HepG2 (cell line): ENCODE results near the gene KCNJ6.

Source experiments
- CENPT ChIP-seq: sonication (generic); formaldehyde crosslinking; IDR thresholded peaks from 2 replicates; pipeline ENCODE4 v1.8.0; 2022; ENCODE audit warnings: low read depth, mild to moderate bottlenecking, moderate library complexity, missing genetic modification reagents
- FOXJ3 ChIP-seq: sonication (generic); formaldehyde crosslinking; IDR thresholded peaks from 2 replicates; pipeline ENCODE4 v1.4.0; 2020; ENCODE audit warnings: missing genetic modification reagents, mild to moderate bottlenecking, borderline replicate concordance
- MAFG ChIP-seq: sonication (generic); formaldehyde crosslinking; IDR thresholded peaks from 2 replicates; pipeline ENCODE4 v1.5.1; 2020; ENCODE audit warnings: mild to moderate bottlenecking, missing genetic modification reagents
- NR2C2 ChIP-seq: sonication (generic); formaldehyde crosslinking; IDR thresholded peaks from 2 replicates; pipeline ENCODE4 v1.4.0; 2020; ENCODE audit warnings: missing genetic modification reagents, mild to moderate bottlenecking, moderate library complexity, borderline replicate concordance
- TAF1 ChIP-seq: sonication (generic); formaldehyde crosslinking; IDR thresholded peaks from 2 replicates; pipeline ENCODE4 v1.4.0; 2020; ENCODE audit warnings: missing genetic modification reagents
- ZNF660 ChIP-seq: sonication (generic); formaldehyde crosslinking; IDR thresholded peaks from 2 replicates; pipeline ENCODE4 v1.5.1; 2020; ENCODE audit warnings: mild to moderate bottlenecking, low read depth, missing genetic modification reagents, borderline replicate concordance
- ZNF678 ChIP-seq: sonication (generic); formaldehyde crosslinking; IDR thresholded peaks from 2 replicates; pipeline ENCODE4 v1.4.0; 2020; ENCODE audit warnings: mild to moderate bottlenecking, missing genetic modification reagents
- TF ChIP-seq, protein P1 (sequence below): sonication (generic); formaldehyde crosslinking; IDR thresholded peaks from 2 replicates; pipeline ENCODE4 v1.8.1; 2023; ENCODE audit warnings: mild to moderate bottlenecking, moderate library complexity, missing genetic modification reagents
- TF ChIP-seq, protein P2 (sequence below): sonication (generic); formaldehyde crosslinking; IDR thresholded peaks from 2 replicates; pipeline ENCODE4 v1.4.0; 2020; ENCODE audit warnings: missing genetic modification reagents
- TF ChIP-seq, protein P3 (sequence below): sonication (generic); formaldehyde crosslinking; IDR thresholded peaks from 2 replicates; pipeline ENCODE4 v1.5.0; 2020; ENCODE audit warnings: mild to moderate bottlenecking, missing genetic modification reagents, moderate library complexity
- TF ChIP-seq, protein P4 (sequence below): sonication (generic); formaldehyde crosslinking; IDR thresholded peaks from 2 replicates; pipeline ENCODE4 v1.9.0; 2021; ENCODE audit warnings: missing genetic modification reagents, borderline replicate concordance

DNA sequence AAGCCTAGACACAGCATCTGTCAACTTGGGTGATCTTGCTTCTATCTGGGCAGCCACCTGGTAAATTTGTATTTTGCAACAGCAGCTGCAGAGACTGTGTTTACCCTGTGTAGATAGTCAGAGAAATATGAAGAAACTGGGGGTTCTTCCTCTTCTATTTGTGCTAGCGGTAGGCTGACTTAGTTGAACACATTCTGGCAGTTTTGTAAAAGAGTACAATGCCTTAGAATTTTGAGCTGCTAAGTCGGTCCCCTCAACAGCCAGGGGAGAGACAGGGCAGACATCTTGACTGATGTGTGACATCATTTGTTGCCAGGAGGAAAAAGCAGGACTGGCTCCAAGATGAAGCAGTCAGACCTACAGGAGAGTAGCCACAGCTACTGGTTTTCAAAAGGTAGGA, 53.7 kb downstream of the KCNJ6 start:
- TF ChIP-seq, protein P1, sequence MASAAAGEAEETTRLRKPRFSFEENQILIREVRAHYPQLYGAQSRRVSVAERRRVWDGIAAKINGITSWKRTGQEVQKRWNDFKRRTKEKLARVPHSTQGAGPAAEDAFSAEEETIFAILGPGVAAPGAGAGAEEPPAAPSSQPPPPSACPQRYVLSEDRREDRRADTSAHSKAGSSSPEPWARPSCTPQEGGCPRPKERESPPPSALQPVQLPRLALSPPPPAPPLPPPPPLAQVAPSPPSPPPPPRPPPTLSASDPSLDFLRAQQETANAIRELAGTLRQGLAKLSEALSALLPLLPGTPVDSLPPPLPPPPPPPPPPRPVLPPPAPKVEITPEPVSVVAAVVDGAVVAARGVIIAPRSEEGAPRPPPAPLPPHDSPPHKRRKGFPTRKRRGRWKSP (CRISPR knock-in tag): no peak
- TF ChIP-seq CENPT (CRISPR knock-in tag) (no peak), ZNF678 (CRISPR knock-in tag) (no peak), FOXJ3 (no peak), TAF1 (CRISPR knock-in tag) (no peak), ZNF660 (CRISPR knock-in tag) (no peak), NR2C2 (CRISPR knock-in tag) (no peak), MAFG (no peak)
- TF ChIP-seq, protein P2, sequence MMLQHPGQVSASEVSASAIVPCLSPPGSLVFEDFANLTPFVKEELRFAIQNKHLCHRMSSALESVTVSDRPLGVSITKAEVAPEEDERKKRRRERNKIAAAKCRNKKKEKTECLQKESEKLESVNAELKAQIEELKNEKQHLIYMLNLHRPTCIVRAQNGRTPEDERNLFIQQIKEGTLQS (CRISPR knock-in tag): no peak
- TF ChIP-seq, protein P3, sequence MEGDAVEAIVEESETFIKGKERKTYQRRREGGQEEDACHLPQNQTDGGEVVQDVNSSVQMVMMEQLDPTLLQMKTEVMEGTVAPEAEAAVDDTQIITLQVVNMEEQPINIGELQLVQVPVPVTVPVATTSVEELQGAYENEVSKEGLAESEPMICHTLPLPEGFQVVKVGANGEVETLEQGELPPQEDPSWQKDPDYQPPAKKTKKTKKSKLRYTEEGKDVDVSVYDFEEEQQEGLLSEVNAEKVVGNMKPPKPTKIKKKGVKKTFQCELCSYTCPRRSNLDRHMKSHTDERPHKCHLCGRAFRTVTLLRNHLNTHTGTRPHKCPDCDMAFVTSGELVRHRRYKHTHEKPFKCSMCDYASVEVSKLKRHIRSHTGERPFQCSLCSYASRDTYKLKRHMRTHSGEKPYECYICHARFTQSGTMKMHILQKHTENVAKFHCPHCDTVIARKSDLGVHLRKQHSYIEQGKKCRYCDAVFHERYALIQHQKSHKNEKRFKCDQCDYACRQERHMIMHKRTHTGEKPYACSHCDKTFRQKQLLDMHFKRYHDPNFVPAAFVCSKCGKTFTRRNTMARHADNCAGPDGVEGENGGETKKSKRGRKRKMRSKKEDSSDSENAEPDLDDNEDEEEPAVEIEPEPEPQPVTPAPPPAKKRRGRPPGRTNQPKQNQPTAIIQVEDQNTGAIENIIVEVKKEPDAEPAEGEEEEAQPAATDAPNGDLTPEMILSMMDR (CRISPR knock-in tag): no peak
- TF ChIP-seq, protein P4, sequence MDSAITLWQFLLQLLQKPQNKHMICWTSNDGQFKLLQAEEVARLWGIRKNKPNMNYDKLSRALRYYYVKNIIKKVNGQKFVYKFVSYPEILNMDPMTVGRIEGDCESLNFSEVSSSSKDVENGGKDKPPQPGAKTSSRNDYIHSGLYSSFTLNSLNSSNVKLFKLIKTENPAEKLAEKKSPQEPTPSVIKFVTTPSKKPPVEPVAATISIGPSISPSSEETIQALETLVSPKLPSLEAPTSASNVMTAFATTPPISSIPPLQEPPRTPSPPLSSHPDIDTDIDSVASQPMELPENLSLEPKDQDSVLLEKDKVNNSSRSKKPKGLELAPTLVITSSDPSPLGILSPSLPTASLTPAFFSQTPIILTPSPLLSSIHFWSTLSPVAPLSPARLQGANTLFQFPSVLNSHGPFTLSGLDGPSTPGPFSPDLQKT (CRISPR knock-in tag): no peak
